WTC11 (cell line): Measurements from ENCODE around the gene IL25. TPM values are rescaled to one million over a fixed set of nuclear protein-coding genes. Genes with fewer than 3 reads are reported as not detected.

ENCODE experiments used
- ATAC-seq: fragments of 200-7000 bp; cut with Tn5 transposase; 2 replicates; pipeline ENCODE4 v1.10.0; 2021; ENCODE audit warnings: mild to moderate bottlenecking, moderate library complexity
- CTCF ChIA-PET: fragments of 300-600 bp; sonication (Branson Sonifier 250); formaldehyde crosslinking; loops from one replicate; lab custom pipeline; 2021; ENCODE audit warnings: antibody characterized with exemption; lab: Charles Lee
- POLR2A ChIA-PET: fragments of 350-600 bp; sonication (Branson Sonifier 250); formaldehyde crosslinking; loops from one replicate; lab custom pipeline; 2021; ENCODE audit warnings: antibody characterized with exemption; lab: Charles Lee
- DNase-seq: peaks from one replicate; pipeline ENCODE4 v3.0.0; 2021; ENCODE audit warnings: low spot score
- H3K27ac Mint-ChIP-seq: 2 replicates; pipeline ENCODE4 v1.8.0; 2021; ENCODE audit warnings: mixed read lengths
- H3K27me3 Mint-ChIP-seq: 2 replicates; pipeline ENCODE4 v1.8.0; 2021; ENCODE audit warnings: low read depth, mild to moderate bottlenecking, moderate library complexity, mixed read lengths
- H3K36me3 Mint-ChIP-seq: 2 replicates; pipeline ENCODE4 v1.8.0; 2021; ENCODE audit warnings: mixed read lengths
- H3K4me1 Mint-ChIP-seq: 2 replicates; pipeline ENCODE4 v1.8.0; 2022; ENCODE audit warnings: mixed read lengths
- H3K4me3 Mint-ChIP-seq: 2 replicates; pipeline ENCODE4 v1.8.0; 2021; ENCODE audit warnings: mild to moderate bottlenecking, moderate library complexity, mixed read lengths
- H3K9me3 Mint-ChIP-seq: 2 replicates; pipeline ENCODE4 v1.8.0; 2021; ENCODE audit warnings: mixed read lengths
- ATF3 ChIP-seq: sonication (generic); formaldehyde crosslinking; conservative IDR thresholded peaks from 2 replicates; pipeline ENCODE4 v1.8.1; 2022; ENCODE audit warnings: mild to moderate bottlenecking, missing genetic modification reagents
- EMX1 ChIP-seq: fragments of 250-450 bp; sonication (Bioruptor Pico); IDR thresholded peaks from 2 replicates; pipeline ENCODE4 v1.8.0; 2021; ENCODE audit warnings: mild to moderate bottlenecking
- ERG ChIP-seq: fragments of 250-450 bp; sonication (Bioruptor Pico); IDR thresholded peaks from 2 replicates; pipeline ENCODE4 v1.8.0; 2021; ENCODE audit warnings: mild to moderate bottlenecking
- FOXP1 ChIP-seq: sonication (generic); formaldehyde crosslinking; IDR thresholded peaks from 2 replicates; pipeline ENCODE4 v1.8.0; 2022; ENCODE audit warnings: missing genetic modification reagents, mild to moderate bottlenecking, moderate library complexity, borderline replicate concordance
- GRHL2 ChIP-seq: fragments of 250-450 bp; sonication (Bioruptor Pico); IDR thresholded peaks from 2 replicates; pipeline ENCODE4 v1.8.0; 2022; ENCODE audit warnings: mild to moderate bottlenecking, moderate library complexity; ENCODE audit not compliant: insufficient replicate concordance, severe bottlenecking
- GTF2I ChIP-seq: fragments of 250-450 bp; sonication (Bioruptor Pico); conservative IDR thresholded peaks from 2 replicates; pipeline ENCODE4 v1.4.0; 2021; ENCODE audit warnings: mild to moderate bottlenecking
- NFYB ChIP-seq: sonication (generic); formaldehyde crosslinking; conservative IDR thresholded peaks from 2 replicates; pipeline ENCODE4 v1.8.0; 2022; ENCODE audit warnings: low read depth, missing genetic modification reagents
- NR3C1 ChIP-seq: sonication (generic); formaldehyde crosslinking; conservative IDR thresholded peaks from 2 replicates; pipeline ENCODE4 v1.8.1; 2023; ENCODE audit warnings: low read depth, mild to moderate bottlenecking, missing genetic modification reagents
- TCF7 ChIP-seq: sonication (generic); formaldehyde crosslinking; IDR thresholded peaks from 2 replicates; pipeline ENCODE4 v1.8.0; 2022; ENCODE audit warnings: mild to moderate bottlenecking, low read depth, missing genetic modification reagents, moderate library complexity
- TEAD1 ChIP-seq: sonication (generic); formaldehyde crosslinking; IDR thresholded peaks from 2 replicates; pipeline ENCODE4 v1.8.0; 2022; ENCODE audit warnings: mild to moderate bottlenecking, missing genetic modification reagents
- ZBTB43 ChIP-seq: sonication (generic); formaldehyde crosslinking; IDR thresholded peaks from 2 replicates; pipeline ENCODE4 v1.8.1; 2023; ENCODE audit warnings: mild to moderate bottlenecking, missing genetic modification reagents
- ZNF121 ChIP-seq: sonication (generic); formaldehyde crosslinking; IDR thresholded peaks from 2 replicates; pipeline ENCODE4 v1.8.0; 2023; ENCODE audit warnings: missing genetic modification reagents
- ZNF232 ChIP-seq: sonication (generic); formaldehyde crosslinking; IDR thresholded peaks from 2 replicates; pipeline ENCODE4 v1.8.0; 2022; ENCODE audit warnings: mild to moderate bottlenecking, missing genetic modification reagents
- ZNF416 ChIP-seq: fragments of 250-450 bp; sonication (Bioruptor Pico); IDR thresholded peaks from 2 replicates; pipeline ENCODE4 v1.9.0; 2021; ENCODE audit warnings: mild to moderate bottlenecking, inconsistent platforms
- ZNF423 ChIP-seq: fragments of 250-450 bp; sonication (Bioruptor Pico); IDR thresholded peaks from 2 replicates; pipeline ENCODE4 v2.1.2; 2022; ENCODE audit warnings: mild to moderate bottlenecking, moderate library complexity
- total RNA-seq: library from RNA; stranded (reverse); gene quantifications from 3 replicates; pipeline ENCODE4 v1.2.3, GENCODE V29; 2021
- TF ChIP-seq, protein P1 (sequence below): sonication (generic); formaldehyde crosslinking; IDR thresholded peaks from 2 replicates; pipeline ENCODE4 v1.8.1; 2022; ENCODE audit warnings: low read depth, mild to moderate bottlenecking, moderate library complexity, missing genetic modification reagents, borderline replicate concordance
- TF ChIP-seq, protein P2 (sequence below): sonication (generic); formaldehyde crosslinking; IDR thresholded peaks from 2 replicates; pipeline ENCODE4 v1.8.1; 2023; ENCODE audit warnings: mild to moderate bottlenecking, missing genetic modification reagents, borderline replicate concordance
- TF ChIP-seq, protein P3 (sequence below): fragments of 250-450 bp; sonication (Bioruptor Pico); IDR thresholded peaks from 2 replicates; pipeline ENCODE4 v1.9.0; 2021; ENCODE audit warnings: mild to moderate bottlenecking
- TF ChIP-seq, protein P4 (sequence below): fragments of 250-450 bp; sonication (Bioruptor Pico); IDR thresholded peaks from 2 replicates; pipeline ENCODE4 v1.9.0; 2021; ENCODE audit warnings: moderate library complexity, mild to moderate bottlenecking, inconsistent platforms, borderline replicate concordance

IL25 gene
- total RNA-seq, 1 experiment from 2014 or later: 0.24 TPM

DNA sequence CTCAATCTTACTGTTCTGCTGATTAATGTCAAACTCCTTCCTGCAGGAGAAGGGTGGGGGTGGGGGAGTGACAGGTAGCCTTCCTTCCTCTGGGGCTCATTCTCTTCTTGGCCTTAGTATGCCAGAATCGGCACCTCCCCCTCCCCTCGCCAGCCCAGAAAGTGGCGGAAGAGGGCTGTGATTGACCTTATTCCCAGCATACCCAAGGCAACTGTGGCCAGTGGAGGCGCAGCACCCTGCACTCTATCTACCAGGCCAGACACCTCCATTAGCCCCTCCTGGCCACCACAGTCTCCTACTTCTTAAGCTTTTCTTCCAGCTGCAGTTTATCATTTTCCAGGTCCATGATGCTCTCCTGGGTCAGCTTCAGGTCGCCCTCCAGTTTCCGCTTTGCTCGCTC lies 20.0 kb downstream of the IL25 start:
- peaks cover 30% of the 10 kb centered on the region for H3K27me3 Mint-ChIP-seq
- H3K4me1 Mint-ChIP-seq: peaks cover 17% of the 10 kb centered on the region
- peak; percentile 65 for ATAC-seq

More for the DNA sequence above, 20.0 kb downstream of the IL25 start:
- ChIA-PET CTCF (interaction anchor here (0.7 to 2.4 kb wide), 4 partner anchors 13 to 272 kb away, joined by 4 to 18 read pairs (median 4); no protein-coding TSS in a partner anchor), POLR2A (interaction anchor here (0.6 kb wide), 1 partner anchor 63 kb away, joined by 3 read pairs; no protein-coding TSS in a partner anchor)
- Mint-ChIP-seq H3K27ac (no peak overlapping the region), H3K4me3 (no peak overlapping the region), H3K9me3 (peaks cover 5% of the 10 kb centered on the region), H3K36me3 (no peaks in the 10 kb centered on the region)
- DNase-seq: no peak
- no peak for TF ChIP-seq ZNF423 (CRISPR knock-in tag)
- no peak for TF ChIP-seq ZNF121
- no peak for TF ChIP-seq GRHL2 (CRISPR knock-in tag)
- no peak for TF ChIP-seq FOXP1 (CRISPR knock-in tag)
- TF ChIP-seq, protein P1, sequence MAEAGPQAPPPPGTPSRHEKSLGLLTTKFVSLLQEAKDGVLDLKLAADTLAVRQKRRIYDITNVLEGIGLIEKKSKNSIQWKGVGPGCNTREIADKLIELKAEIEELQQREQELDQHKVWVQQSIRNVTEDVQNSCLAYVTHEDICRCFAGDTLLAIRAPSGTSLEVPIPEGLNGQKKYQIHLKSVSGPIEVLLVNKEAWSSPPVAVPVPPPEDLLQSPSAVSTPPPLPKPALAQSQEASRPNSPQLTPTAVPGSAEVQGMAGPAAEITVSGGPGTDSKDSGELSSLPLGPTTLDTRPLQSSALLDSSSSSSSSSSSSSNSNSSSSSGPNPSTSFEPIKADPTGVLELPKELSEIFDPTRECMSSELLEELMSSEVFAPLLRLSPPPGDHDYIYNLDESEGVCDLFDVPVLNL (CRISPR knock-in tag): no peak
- no peak for TF ChIP-seq NFYB (CRISPR knock-in tag)
- no peak for TF ChIP-seq GTF2I (CRISPR knock-in tag)
- TF ChIP-seq, protein P2, sequence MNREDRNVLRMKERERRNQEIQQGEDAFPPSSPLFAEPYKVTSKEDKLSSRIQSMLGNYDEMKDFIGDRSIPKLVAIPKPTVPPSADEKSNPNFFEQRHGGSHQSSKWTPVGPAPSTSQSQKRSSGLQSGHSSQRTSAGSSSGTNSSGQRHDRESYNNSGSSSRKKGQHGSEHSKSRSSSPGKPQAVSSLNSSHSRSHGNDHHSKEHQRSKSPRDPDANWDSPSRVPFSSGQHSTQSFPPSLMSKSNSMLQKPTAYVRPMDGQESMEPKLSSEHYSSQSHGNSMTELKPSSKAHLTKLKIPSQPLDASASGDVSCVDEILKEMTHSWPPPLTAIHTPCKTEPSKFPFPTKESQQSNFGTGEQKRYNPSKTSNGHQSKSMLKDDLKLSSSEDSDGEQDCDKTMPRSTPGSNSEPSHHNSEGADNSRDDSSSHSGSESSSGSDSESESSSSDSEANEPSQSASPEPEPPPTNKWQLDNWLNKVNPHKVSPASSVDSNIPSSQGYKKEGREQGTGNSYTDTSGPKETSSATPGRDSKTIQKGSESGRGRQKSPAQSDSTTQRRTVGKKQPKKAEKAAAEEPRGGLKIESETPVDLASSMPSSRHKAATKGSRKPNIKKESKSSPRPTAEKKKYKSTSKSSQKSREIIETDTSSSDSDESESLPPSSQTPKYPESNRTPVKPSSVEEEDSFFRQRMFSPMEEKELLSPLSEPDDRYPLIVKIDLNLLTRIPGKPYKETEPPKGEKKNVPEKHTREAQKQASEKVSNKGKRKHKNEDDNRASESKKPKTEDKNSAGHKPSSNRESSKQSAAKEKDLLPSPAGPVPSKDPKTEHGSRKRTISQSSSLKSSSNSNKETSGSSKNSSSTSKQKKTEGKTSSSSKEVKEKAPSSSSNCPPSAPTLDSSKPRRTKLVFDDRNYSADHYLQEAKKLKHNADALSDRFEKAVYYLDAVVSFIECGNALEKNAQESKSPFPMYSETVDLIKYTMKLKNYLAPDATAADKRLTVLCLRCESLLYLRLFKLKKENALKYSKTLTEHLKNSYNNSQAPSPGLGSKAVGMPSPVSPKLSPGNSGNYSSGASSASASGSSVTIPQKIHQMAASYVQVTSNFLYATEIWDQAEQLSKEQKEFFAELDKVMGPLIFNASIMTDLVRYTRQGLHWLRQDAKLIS (CRISPR knock-in tag): no peak
- TF ChIP-seq TEAD1 (CRISPR knock-in tag): no peak
- no peak for TF ChIP-seq TCF7 (CRISPR knock-in tag)
- TF ChIP-seq, protein P3, sequence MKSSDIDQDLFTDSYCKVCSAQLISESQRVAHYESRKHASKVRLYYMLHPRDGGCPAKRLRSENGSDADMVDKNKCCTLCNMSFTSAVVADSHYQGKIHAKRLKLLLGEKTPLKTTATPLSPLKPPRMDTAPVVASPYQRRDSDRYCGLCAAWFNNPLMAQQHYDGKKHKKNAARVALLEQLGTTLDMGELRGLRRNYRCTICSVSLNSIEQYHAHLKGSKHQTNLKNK (CRISPR knock-in tag): no peak
- TF ChIP-seq, protein P4, sequence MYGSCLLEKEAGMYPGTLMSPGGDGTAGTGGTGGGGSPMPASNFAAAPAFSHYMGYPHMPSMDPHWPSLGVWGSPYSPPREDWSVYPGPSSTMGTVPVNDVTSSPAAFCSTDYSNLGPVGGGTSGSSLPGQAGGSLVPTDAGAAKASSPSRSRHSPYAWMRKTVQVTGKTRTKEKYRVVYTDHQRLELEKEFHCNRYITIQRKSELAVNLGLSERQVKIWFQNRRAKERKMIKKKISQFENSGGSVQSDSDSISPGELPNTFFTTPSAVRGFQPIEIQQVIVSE: no peak
- TF ChIP-seq ATF3: no peak
- no peak for TF ChIP-seq EMX1 (CRISPR knock-in tag)
- no peak for TF ChIP-seq NR3C1 (CRISPR knock-in tag)
- TF ChIP-seq ZNF416 (CRISPR knock-in tag): no peak
- no peak for TF ChIP-seq ZBTB43 (CRISPR knock-in tag)
- no peak for TF ChIP-seq ZNF232 (CRISPR knock-in tag)
- TF ChIP-seq ERG (CRISPR knock-in tag): no peak
